H1 (cell line): ENCODE data around the gene SHMT1. TPM values are rescaled to one million over a fixed set of nuclear protein-coding genes. Genes with fewer than 3 reads are reported as not detected.

Experiments used
- EZH2 ChIP-seq: fragments of 200-600 bp; sonication (generic); IDR thresholded peaks from 2 replicates; pipeline ENCODE4 v1.7.1; 2012; ENCODE audit warnings: low read depth, mild to moderate bottlenecking, moderate library complexity, low read length, inconsistent platforms; ENCODE audit not compliant: severe bottlenecking
- SAP30 ChIP-seq: fragments of 300-600 bp; sonication (generic); IDR thresholded peaks from 2 replicates; pipeline ENCODE4 v1.7.1; 2012; ENCODE audit warnings: low read length, moderate library complexity, mild to moderate bottlenecking, inconsistent platforms; ENCODE audit not compliant: insufficient read depth, insufficient replicate concordance
- SUZ12 ChIP-seq: fragments of 200-600 bp; sonication (generic); IDR thresholded peaks from 2 replicates; pipeline ENCODE4 v1.6.1; 2012; ENCODE audit warnings: mild to moderate bottlenecking, inconsistent platforms, low read length, moderate library complexity, mixed read lengths
- polyA plus RNA-seq, 7 experiments: library from polyadenylated mRNA; depleted of rRNA in 3 of 7; stranded (reverse) in 5 of 7; unstranded in 2 of 7; fragments of >200 nt in 5 of 7; fragments of 200-250 nt in 2 of 7; gene quantifications; 1 replicate in 5 of 7; 2 replicates in 1 of 7; 4 replicates in 1 of 7; pipeline versions ENCODE4 v1.2.1 to v1.2.3, GENCODE V29; 2011 to 2013; ENCODE audit warnings: missing spikeins in 2 of 7, mixed read lengths in 2 of 7
- total RNA-seq: library from RNA; stranded (reverse); fragmentation: NEBNext Ultra II Directional; extraction: Animal tissue kit (Norgen Biotek cat#: 25700); gene quantifications from 2 replicates; pipeline ENCODE4 v1.2.1, GENCODE V29; 2021

Gene SHMT1
- total and polyA plus RNA-seq, 2 of the 8 experiments (the other 6 are each of a cell fraction or from before 2014, with no cell fraction given): 30.7 to 39.3 TPM

DNA sequence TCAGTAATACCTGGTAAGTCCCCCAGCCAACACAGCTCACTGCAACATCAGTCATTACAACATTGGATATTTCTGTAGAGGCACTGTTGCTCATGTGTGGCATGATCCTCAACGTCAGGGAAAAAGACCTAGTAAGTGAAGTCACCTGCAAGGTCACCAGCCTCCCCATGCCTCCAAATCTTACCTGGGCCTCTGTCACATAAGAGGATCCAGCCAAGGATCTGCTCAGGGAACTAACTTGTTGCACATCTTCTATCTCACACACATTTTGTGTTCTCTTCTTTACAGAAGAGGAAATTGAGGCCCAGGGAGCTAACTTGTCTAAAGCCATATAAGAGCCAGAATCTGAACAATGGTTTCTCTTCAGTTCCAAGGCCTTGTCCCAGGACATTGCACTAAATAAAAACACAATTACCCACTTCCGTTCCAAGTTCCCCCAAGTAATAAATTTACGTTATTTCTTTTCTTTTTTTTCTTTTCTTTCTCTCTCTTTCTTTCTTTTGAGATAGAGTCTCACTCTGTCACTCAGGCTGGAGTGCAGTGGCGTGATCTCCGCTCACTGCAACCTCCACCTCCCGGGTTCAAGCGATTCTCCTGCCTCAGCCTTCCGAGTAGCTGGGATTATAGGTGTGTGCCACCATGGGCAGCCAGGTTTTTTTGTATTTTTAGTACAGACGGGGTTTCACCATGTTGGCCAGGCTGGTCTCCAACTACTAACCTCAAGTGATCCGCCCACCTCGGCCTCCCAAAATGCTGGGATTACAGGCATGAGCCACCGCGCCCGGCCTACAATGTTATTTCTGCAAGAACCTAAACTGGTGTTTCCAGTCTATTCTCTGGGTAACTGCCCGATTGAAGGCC lies 1.3 kb downstream of the SHMT1 start (continued):
- TF ChIP-seq EZH2 (no peak), SAP30 (no peak), SUZ12 (no peak)
